ENCODE measurements around the gene YBEY.
"Not testable (repeated sequence)": the region's sequence is repeated elsewhere in the genome, so short reads cannot be mapped to it uniquely, and the experiment has no call there.

The YBEY gene

GRCh38 chr21:46304955-46305354, 18.8 kb downstream of the YBEY start:
- no peak for DNase-seq (ENCODE audit: low read depth)

- no peak for DNase-seq (ENCODE audit: low read depth)
Measured at GRCh38 chr21:46307625-46308024, 21.5 kb downstream of the YBEY start.

- no peak for DNase-seq (ENCODE audit: low read depth)
Measured at GRCh38 chr21:46308431-46308830, 22.3 kb downstream of the YBEY start.

- not testable (repeated sequence) for DNase-seq (ENCODE audit: low read depth)
Measured at GRCh38 chr21:46310260-46310659, 24.1 kb downstream of the YBEY start.

GRCh38 chr21:46311568-46311967, 25.4 kb downstream of the YBEY start:
- no peak for DNase-seq (ENCODE audit: low read depth)

GRCh38 chr21:46312949-46313348, 26.8 kb downstream of the YBEY start:
- no peak for DNase-seq (ENCODE audit: low read depth)

GRCh38 chr21:46314441-46315020, 28.4 kb downstream of the YBEY start:
- no peak for DNase-seq (ENCODE audit: low read depth)

GRCh38 chr21:46316708-46317324, 30.7 kb downstream of the YBEY start:
- DNase-seq (ENCODE audit: low read depth), result no peak

GRCh38 chr21:46317710-46318463, 31.7 kb downstream of the YBEY start:
- no peak for DNase-seq (ENCODE audit: low read depth)

GRCh38 chr21:46318464-46318845, 32.3 kb downstream of the YBEY start:
- no peak for DNase-seq (ENCODE audit: low read depth)

GRCh38 chr21:46319186-46319585, 33.0 kb downstream of the YBEY start:
- no peak for DNase-seq (ENCODE audit: low read depth)

GRCh38 chr21:46320331-46320801, 34.2 kb downstream of the YBEY start:
- peak; percentile 100 for DNase-seq (ENCODE audit: low read depth)

GRCh38 chr21:46322351-46323226, 36.4 kb downstream of the YBEY start:
- DNase-seq (ENCODE audit: low read depth), result peak; percentile 32

GRCh38 chr21:46323227-46323709, 37.1 kb downstream of the YBEY start:
- peak; percentile 20 for DNase-seq (ENCODE audit: low read depth)

GRCh38 chr21:46323710-46324389, 37.7 kb downstream of the YBEY start, which contains the start of the genes C21orf58 and PCNT:
Gene C21orf58, minus strand, starts transcription at chr21:46323870. Its CDS starts 1,132 bp downstream, at chr21:46322738.
Gene PCNT, plus strand, starts transcription at chr21:46324156. Its CDS starts 73 bp downstream, at chr21:46324229.
- DNase-seq (ENCODE audit: low read depth), result peak; percentile 99

GRCh38 chr21:46324390-46325072, 38.4 kb downstream of the YBEY start:
- peak; percentile 89 for DNase-seq (ENCODE audit: low read depth)

GRCh38 chr21:46325073-46325912, 39.2 kb downstream of the YBEY start:
- DNase-seq (ENCODE audit: low read depth), result peak; percentile 55

GRCh38 chr21:46326110-46326703, 40.1 kb downstream of the YBEY start:
- no peak for DNase-seq (ENCODE audit: low read depth)

GRCh38 chr21:46327711-46328110, 41.6 kb downstream of the YBEY start:
- no peak for DNase-seq (ENCODE audit: low read depth)
